ENCODE measurements around the gene MCF2L.

GRCh38 chr13:113112893-113113845, 144.2 kb downstream of the MCF2L start:
- TF ChIP-seq CTCF (IDR thresholded peaks at IDR 0.05) (no peak), POLR2AphosphoS5 (IDR thresholded peaks at IDR 0.05) (no peak)
